Fibroblast of lung (primary cell): ENCODE data around the gene PTPN23. TPM values are rescaled to one million over a fixed set of nuclear protein-coding genes. Genes with fewer than 3 reads are reported as not detected.

ENCODE experiments used
- DNase-seq, 2 donors: peaks; one replicate each; pipeline versions ENCODE4 v3.0.0 to v3.0.0-alpha.2; 2010; ENCODE audit warnings: low read depth in 2 of 2
- H2AFZ ChIP-seq: 2 replicates; pipeline ENCODE4 v1.5.1; 2012; ENCODE audit warnings: low read length, control low read depth, inconsistent platforms
- H3K27ac ChIP-seq: 2 replicates; pipeline ENCODE4 v1.5.1; 2011; ENCODE audit warnings: low read length, control low read depth; ENCODE audit not compliant: insufficient read depth
- H3K27me3 ChIP-seq: 2 replicates; pipeline ENCODE4 v1.5.1; 2011; ENCODE audit warnings: mild to moderate bottlenecking, low read length; ENCODE audit not compliant: control insufficient read depth, insufficient read depth
- H3K36me3 ChIP-seq: 2 replicates; pipeline ENCODE4 v1.5.1; 2011; ENCODE audit warnings: low read length; ENCODE audit not compliant: control insufficient read depth, insufficient read depth
- H3K4me1 ChIP-seq: 2 replicates; pipeline ENCODE4 v1.5.1; 2011; ENCODE audit warnings: low read length; ENCODE audit not compliant: control insufficient read depth, insufficient read depth; ENCODE audit errors: extremely low read depth
- H3K4me2 ChIP-seq: 2 replicates; pipeline ENCODE4 v1.5.1; 2011; ENCODE audit warnings: low read length, control low read depth; ENCODE audit not compliant: insufficient read depth; ENCODE audit errors: extremely low read depth
- H3K4me3 ChIP-seq, 4 experiments: fragments of 200-600 bp in 1 of 4; sonication (generic) in 1 of 4; replicated peaks in 1 of 4; 2 replicates each; pipeline ENCODE4 v1.5.1; 2011 to 2016; ENCODE audit warnings: low read length in 4 of 4, low read depth in 3 of 4, mild to moderate bottlenecking in 3 of 4, control low read depth in 2 of 4, inconsistent platforms in 1 of 4, mixed read lengths in 1 of 4; ENCODE audit not compliant: insufficient read depth in 1 of 4; ENCODE audit errors: control extremely low read depth in 1 of 4
- H3K79me2 ChIP-seq: 2 replicates; pipeline ENCODE4 v1.5.1; 2012; ENCODE audit warnings: mild to moderate bottlenecking, low read length, inconsistent platforms; ENCODE audit not compliant: control insufficient read depth, insufficient read depth
- H3K9ac ChIP-seq: 2 replicates; pipeline ENCODE4 v1.5.1; 2011; ENCODE audit warnings: mild to moderate bottlenecking, low read length, control low read depth; ENCODE audit not compliant: insufficient read depth
- H3K9me3 ChIP-seq: 2 replicates; pipeline ENCODE4 v1.5.1; 2012; ENCODE audit warnings: low read depth, low read length; ENCODE audit not compliant: control insufficient read depth, insufficient read depth
- H4K20me1 ChIP-seq: 2 replicates; pipeline ENCODE4 v1.5.1; 2011; ENCODE audit warnings: low read length; ENCODE audit not compliant: control insufficient read depth, insufficient read depth; ENCODE audit errors: extremely low read depth
- CTCF ChIP-seq, 2 donors: IDR thresholded peaks in 1 of 2; conservative IDR thresholded peaks in 1 of 2; 1 replicate in 1 of 2; 2 replicates in 1 of 2; pipeline ENCODE4 v1.5.1; 2011 to 2012; ENCODE audit warnings: low read length in 2 of 2, control low read depth in 1 of 2, inconsistent platforms in 1 of 2, low read depth in 1 of 2, mild to moderate bottlenecking in 1 of 2
- EZH2 ChIP-seq: IDR thresholded peaks from 2 replicates; pipeline ENCODE4 v1.5.1; 2012; ENCODE audit warnings: low read length, control low read depth, mild to moderate bottlenecking; ENCODE audit errors: missing control alignments
- polyA plus RNA-seq, 2 donors: library from polyadenylated mRNA; depleted of rRNA in 1 of 2; stranded (reverse) in 1 of 2; unstranded in 1 of 2; fragments of >200 nt; gene quantifications; 2 replicates each; pipeline ENCODE4 v1.2.1, GENCODE V29; 2011 to 2012; ENCODE audit warnings: missing spikeins in 1 of 2
- total RNA-seq: library from RNA; depleted of rRNA; stranded (reverse); fragments of >200 nt; gene quantifications from 2 replicates; pipeline ENCODE4 v1.2.1, GENCODE V29; 2014

The PTPN23 gene
- total and polyA plus RNA-seq, 2 donors (not counting 1 experiment from before 2014, with no cell fraction given) = 1.5 to 19.7 TPM

GRCh38 chr3:47416041-47416440, 35.2 kb downstream of the PTPN23 start:
- no peak overlapping the region for H3K4me3 ChIP-seq
- no peaks in the 10 kb centered on the region for H4K20me1 ChIP-seq
- peaks cover 35% of the 10 kb centered on the region for H3K36me3 ChIP-seq
- no peaks in the 10 kb centered on the region for H3K4me1 ChIP-seq
- H3K4me2 ChIP-seq = no peak overlapping the region
- H3K79me2 ChIP-seq = no peaks in the 10 kb centered on the region
- DNase-seq = no peak
- H2AFZ ChIP-seq = no peak overlapping the region
- no peak overlapping the region for H3K9ac ChIP-seq
- TF ChIP-seq EZH2 (no peak), CTCF (conservative IDR thresholded peaks at IDR 0.05 in 1 of 2, IDR thresholded peaks at IDR 0.05 in 1 of 2; ENCODE audit: low read depth in 1 of 2, low read length in 2 of 2) (no peak)
- no peaks in the 10 kb centered on the region for H3K27me3 ChIP-seq
- H3K9me3 ChIP-seq = no peaks in the 10 kb centered on the region
- no peak overlapping the region for H3K27ac ChIP-seq

- Histone ChIP-seq H3K4me3 (no peak overlapping the region), H3K9me3 (no peaks in the 10 kb centered on the region), H3K4me2 (no peak overlapping the region), H4K20me1 (no peaks in the 10 kb centered on the region), H3K36me3 (peaks cover 21% of the 10 kb centered on the region), H3K27me3 (no peaks in the 10 kb centered on the region), H3K79me2 (no peaks in the 10 kb centered on the region), H2AFZ (no peak overlapping the region), H3K9ac (no peak overlapping the region), H3K27ac (no peak overlapping the region), H3K4me1 (no peaks in the 10 kb centered on the region)
- TF ChIP-seq EZH2 = no peak
- no peak for TF ChIP-seq CTCF (conservative IDR thresholded peaks at IDR 0.05 in 1 of 2, IDR thresholded peaks at IDR 0.05 in 1 of 2; ENCODE audit: low read depth in 1 of 2, low read length in 2 of 2)
- no peak for DNase-seq
Measured at GRCh38 chr3:47418167-47419082, 37.6 kb downstream of the PTPN23 start.

GRCh38 chr3:47419083-47420043, 38.5 kb downstream of the PTPN23 start:
- Histone ChIP-seq H2AFZ (no peak overlapping the region), H3K4me1 (no peaks in the 10 kb centered on the region), H3K9me3 (no peaks in the 10 kb centered on the region), H3K27ac (no peak overlapping the region), H4K20me1 (no peaks in the 10 kb centered on the region), H3K27me3 (no peaks in the 10 kb centered on the region), H3K9ac (no peak overlapping the region), H3K4me3 (no peak overlapping the region), H3K4me2 (no peak overlapping the region), H3K36me3 (peaks cover 12% of the 10 kb centered on the region), H3K79me2 (no peaks in the 10 kb centered on the region)
- no peak for TF ChIP-seq EZH2
- no peak for TF ChIP-seq CTCF (conservative IDR thresholded peaks at IDR 0.05 in 1 of 2, IDR thresholded peaks at IDR 0.05 in 1 of 2; ENCODE audit: low read depth in 1 of 2, low read length in 2 of 2)
- no peak for DNase-seq
